Adrenal gland (tissue), 5 donors: ENCODE results near the gene NDUFAF5.

ENCODE experiments used
- POLR2A ChIP-seq, 2 donors: fragments of 450-650 bp; IDR thresholded peaks; one replicate each; pipeline ENCODE4 v1.6.1; 2017; ENCODE audit warnings: antibody characterized with exemption in 2 of 2, mild to moderate bottlenecking in 2 of 2, moderate library complexity in 1 of 2
- TF ChIP-seq, protein P1 (sequence below), 6 experiments: fragments of 450-650 bp in 4 of 6; fragments of 200-600 bp in 2 of 6; sonication (generic) in 1 of 6; IDR thresholded peaks; 1 replicate in 5 of 6; 2 replicates in 1 of 6; pipeline versions ENCODE4 v1.5.1 to v1.8.0; 2016 to 2021; ENCODE audit warnings: antibody characterized with exemption in 6 of 6, mild to moderate bottlenecking in 2 of 6, moderate library complexity in 1 of 6
- donor health status: DM: no; HTN: no; CAD: no.

DNA sequence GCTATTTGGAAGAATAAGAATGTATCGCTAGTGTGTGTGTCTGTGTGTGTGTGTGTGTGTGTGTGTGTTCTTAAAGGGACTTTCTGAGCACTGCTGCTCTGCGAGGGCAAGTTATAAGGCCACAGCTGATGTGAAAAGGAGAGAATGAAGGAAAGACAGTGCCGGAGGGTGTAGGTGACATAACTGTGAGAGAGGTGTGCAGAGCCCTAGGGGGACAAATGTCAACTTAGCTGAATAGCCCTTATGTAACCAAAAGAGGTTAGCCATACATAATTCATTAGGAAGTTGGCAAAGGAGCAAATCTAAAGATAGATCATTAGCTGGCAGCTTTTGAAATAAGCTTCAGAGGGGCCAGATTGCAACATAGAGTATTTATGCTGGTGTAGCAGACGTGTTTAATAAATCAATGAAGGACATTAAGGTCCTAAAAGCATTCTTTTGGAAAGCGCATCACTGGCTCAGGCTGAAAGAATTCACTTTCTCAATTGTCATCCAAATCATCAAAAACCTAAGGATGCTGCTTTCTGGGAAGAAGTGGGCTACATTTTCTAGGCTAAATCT is 81.0 kb downstream of the NDUFAF5 start:
- no peak for TF ChIP-seq POLR2A (IDR thresholded peaks at IDR 0.05)
- TF ChIP-seq, protein P1, sequence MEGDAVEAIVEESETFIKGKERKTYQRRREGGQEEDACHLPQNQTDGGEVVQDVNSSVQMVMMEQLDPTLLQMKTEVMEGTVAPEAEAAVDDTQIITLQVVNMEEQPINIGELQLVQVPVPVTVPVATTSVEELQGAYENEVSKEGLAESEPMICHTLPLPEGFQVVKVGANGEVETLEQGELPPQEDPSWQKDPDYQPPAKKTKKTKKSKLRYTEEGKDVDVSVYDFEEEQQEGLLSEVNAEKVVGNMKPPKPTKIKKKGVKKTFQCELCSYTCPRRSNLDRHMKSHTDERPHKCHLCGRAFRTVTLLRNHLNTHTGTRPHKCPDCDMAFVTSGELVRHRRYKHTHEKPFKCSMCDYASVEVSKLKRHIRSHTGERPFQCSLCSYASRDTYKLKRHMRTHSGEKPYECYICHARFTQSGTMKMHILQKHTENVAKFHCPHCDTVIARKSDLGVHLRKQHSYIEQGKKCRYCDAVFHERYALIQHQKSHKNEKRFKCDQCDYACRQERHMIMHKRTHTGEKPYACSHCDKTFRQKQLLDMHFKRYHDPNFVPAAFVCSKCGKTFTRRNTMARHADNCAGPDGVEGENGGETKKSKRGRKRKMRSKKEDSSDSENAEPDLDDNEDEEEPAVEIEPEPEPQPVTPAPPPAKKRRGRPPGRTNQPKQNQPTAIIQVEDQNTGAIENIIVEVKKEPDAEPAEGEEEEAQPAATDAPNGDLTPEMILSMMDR (IDR thresholded peaks at IDR 0.05): no peak
